ENCODE data around the gene ZBTB32. TPM values are rescaled to one million over a fixed set of nuclear protein-coding genes. Genes with fewer than 3 reads are reported as not detected.

ZBTB32 gene
- total RNA-seq, 2 experiments from 2014 or later: 2.2 to 3.3 TPM

DNA sequence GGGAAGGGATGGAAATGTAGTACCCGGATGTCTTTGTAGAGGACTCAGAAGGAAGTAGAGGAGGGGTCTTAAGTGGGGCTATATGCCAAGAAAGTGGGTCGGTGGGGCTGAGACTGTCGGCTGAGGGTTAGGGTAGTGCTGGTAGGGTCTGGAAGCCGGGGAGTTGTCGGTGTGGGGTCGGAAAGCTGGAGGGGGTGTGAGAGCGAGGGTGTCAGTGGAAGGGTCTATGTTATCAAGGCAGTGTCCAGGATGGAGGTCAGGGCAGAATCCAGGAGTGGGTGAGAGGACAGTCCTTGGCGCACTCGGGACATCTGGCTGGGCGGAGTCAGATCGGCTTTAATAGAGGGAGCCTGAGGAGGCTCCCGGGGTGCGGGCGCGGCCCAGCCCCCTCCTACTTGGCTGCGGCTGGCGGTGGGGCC lies 50.8 kb downstream of the ZBTB32 start:
- Mint-ChIP-seq H3K9me3 (no peaks in the 10 kb centered on the region), H3K4me3 (peak overlapping the region; percentile 80), H3K36me3 (ENCODE audit: low read depth) (peaks cover 34% of the 10 kb centered on the region), H3K4me1 (ENCODE audit: low read depth) (peaks cover 41% of the 10 kb centered on the region), H3K27me3 (peaks cover 15% of the 10 kb centered on the region), H3K27ac (no peak overlapping the region)
- intact Hi-C loops (cut with DNase I, micrococcal nuclease): loop anchor here (5.0 to 10.0 kb wide), 5 partner anchors 38 to 930 kb away; partner anchors contain the start of genes COX6B1 (in 1 of the 2), ETV2 (in 1 of the 2), KMT2B (in 1 of the 2) and ZNF567 (in 1 of the 2)
- ChIA-PET POLR2A (interaction anchor here (1.0 kb wide), 1 partner anchor 11 kb away, joined by 3 read pairs; no protein-coding TSS in a partner anchor), CTCF (no interaction called here)
- H3K9me3 ChIP-seq (ENCODE audit: control insufficient read depth in 1 of 2, insufficient read depth in 1 of 2, low read length in 2 of 2): no peaks in the 10 kb centered on the region
- TF ChIP-seq, protein P1, sequence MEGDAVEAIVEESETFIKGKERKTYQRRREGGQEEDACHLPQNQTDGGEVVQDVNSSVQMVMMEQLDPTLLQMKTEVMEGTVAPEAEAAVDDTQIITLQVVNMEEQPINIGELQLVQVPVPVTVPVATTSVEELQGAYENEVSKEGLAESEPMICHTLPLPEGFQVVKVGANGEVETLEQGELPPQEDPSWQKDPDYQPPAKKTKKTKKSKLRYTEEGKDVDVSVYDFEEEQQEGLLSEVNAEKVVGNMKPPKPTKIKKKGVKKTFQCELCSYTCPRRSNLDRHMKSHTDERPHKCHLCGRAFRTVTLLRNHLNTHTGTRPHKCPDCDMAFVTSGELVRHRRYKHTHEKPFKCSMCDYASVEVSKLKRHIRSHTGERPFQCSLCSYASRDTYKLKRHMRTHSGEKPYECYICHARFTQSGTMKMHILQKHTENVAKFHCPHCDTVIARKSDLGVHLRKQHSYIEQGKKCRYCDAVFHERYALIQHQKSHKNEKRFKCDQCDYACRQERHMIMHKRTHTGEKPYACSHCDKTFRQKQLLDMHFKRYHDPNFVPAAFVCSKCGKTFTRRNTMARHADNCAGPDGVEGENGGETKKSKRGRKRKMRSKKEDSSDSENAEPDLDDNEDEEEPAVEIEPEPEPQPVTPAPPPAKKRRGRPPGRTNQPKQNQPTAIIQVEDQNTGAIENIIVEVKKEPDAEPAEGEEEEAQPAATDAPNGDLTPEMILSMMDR (IDR thresholded peaks at IDR 0.05): no peak
- ATAC-seq (ENCODE audit: poor library complexity): no peak
- peaks cover 45% of the 10 kb centered on the region for H3K4me1 ChIP-seq (ENCODE audit: insufficient read depth, low read length)
- H3K27me3 ChIP-seq (ENCODE audit: control insufficient read depth in 1 of 2, insufficient read depth in 2 of 2, low read length in 2 of 2): peaks cover 0 to 2% of the 10 kb centered on the region in 2 experiments
- DNase-seq: no peak
- peaks cover 31% of the 10 kb centered on the region for H3K36me3 ChIP-seq (ENCODE audit: insufficient read depth, low read length)
- H3K27ac ChIP-seq (ENCODE audit: low read depth in 1 of 2, low read length in 2 of 2): no peak overlapping the region
- no peak overlapping the region for H3K4me3 ChIP-seq (ENCODE audit: low read length)

DNA sequence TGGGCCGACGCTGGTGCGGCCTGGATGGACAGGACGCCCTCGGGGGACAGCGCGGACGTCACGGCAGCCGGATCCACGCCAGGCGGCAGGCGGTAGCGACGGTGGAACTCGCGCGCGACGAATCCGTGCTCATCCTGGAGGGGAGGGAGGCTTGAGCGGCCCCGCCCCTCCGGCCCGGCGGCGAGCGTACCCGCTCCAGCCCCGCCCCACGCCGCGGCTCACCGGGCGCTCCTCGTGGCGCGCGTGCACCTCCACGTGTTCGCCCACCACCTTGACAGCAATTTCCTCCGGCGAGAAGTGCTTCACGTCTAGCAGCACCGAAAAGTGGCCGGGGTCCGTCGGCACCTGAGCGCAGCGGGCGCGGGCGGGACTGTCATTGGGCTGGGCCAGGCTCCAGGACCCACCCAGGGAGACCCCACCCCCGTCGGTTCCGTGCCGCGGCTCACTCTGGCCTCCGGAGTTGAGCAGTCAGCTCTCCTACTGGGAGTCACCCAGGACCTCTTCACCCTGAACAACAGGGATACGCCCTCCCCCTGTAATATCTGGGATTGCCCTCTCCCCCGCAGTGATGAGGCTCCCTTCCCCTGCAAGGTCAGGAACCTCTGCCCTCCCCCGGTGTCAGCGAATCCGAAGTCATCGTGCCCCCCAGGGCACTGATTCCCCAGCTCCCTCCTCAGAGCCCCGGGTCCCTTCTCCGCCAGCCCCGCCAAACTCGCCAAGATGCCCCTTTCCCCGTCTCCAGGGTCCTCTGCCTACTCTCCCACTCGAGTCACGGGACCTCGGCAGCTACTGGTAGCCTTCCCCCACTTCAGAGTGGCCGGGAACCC lies 51.4 kb downstream of the ZBTB32 start:
- H3K4me3 Mint-ChIP-seq: peak overlapping the region; percentile 68
- Histone ChIP-seq H3K4me1 (ENCODE audit: insufficient read depth, low read length) (peaks cover 43% of the 10 kb centered on the region), H3K27me3 (ENCODE audit: control insufficient read depth in 1 of 2, insufficient read depth in 2 of 2, low read length in 2 of 2) (peaks cover 0 to 2% of the 10 kb centered on the region in 2 experiments), H3K4me3 (ENCODE audit: low read length) (no peak overlapping the region), H3K27ac (ENCODE audit: low read depth in 1 of 2, low read length in 2 of 2) (no peak overlapping the region), H3K36me3 (ENCODE audit: insufficient read depth, low read length) (peaks cover 35% of the 10 kb centered on the region), H3K9me3 (ENCODE audit: control insufficient read depth in 1 of 2, insufficient read depth in 1 of 2, low read length in 2 of 2) (no peaks in the 10 kb centered on the region)
- peak; percentile 5 for ATAC-seq (ENCODE audit: poor library complexity)
- no peak overlapping the region for H3K27ac Mint-ChIP-seq
- peaks cover 35% of the 10 kb centered on the region for H3K36me3 Mint-ChIP-seq (ENCODE audit: low read depth)
- ChIA-PET POLR2A (interaction anchor here (1.0 kb wide), 1 partner anchor 11 kb away, joined by 3 read pairs; no protein-coding TSS in a partner anchor), CTCF (no interaction called here)
- DNase-seq: peak; percentile 31 to 85 (median 56)
- peaks cover 41% of the 10 kb centered on the region for H3K4me1 Mint-ChIP-seq (ENCODE audit: low read depth)
- no peaks in the 10 kb centered on the region for H3K9me3 Mint-ChIP-seq
- intact Hi-C loops (cut with DNase I, micrococcal nuclease): loop anchor here (5.0 to 10.0 kb wide), 5 partner anchors 38 to 929 kb away; partner anchors contain the start of genes COX6B1 (in 1 of the 2), ETV2 (in 1 of the 2), KMT2B (in 1 of the 2) and ZNF567 (in 1 of the 2)
- TF ChIP-seq, protein P1 (IDR thresholded peaks at IDR 0.05): no peak
- peaks cover 15% of the 10 kb centered on the region for H3K27me3 Mint-ChIP-seq

DNA sequence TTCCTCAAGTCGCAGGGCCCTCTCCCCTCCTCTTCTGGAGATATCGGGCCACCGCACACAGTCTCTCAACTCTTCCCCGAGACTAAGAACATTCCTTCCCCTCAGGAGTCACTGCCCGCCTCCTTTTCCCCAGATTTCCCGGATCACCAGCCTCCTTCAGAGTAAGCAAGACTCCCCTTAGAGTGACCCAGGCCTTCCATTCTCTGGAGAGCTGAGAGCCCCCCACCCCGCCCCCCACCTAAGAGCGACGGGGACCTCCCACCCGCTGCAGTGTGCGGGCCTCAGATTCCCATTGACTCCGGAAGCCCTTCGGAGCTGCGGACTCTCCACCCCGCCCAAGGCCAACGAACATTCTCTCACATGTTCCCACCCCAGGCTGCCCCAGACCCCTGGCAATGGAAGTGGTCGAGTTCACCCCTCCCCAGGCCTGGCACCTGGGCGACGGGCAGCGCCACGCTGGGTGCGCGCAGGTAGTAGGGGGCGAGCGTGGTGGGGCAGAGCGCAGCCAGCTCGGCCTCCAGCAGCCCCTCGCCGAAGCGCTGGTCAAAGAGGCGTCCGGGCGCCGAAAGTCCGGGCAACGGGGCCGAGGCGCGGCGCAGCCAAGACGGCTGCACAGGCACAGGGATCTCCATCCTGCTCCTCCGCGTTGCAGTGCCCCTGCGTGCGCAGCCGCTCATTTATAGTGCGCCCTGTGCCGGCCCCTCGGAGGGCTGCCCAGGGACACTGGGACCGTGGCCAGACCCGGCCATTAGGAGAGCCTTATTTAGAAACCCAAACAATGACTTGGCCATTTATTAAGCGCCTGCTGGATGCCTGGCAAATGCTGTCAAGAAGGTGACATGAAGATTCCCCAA lies 52.2 kb downstream of the ZBTB32 start, which contains the start of gene HSPB6:
Gene HSPB6, minus strand, starts transcription at position 653 of the 854 bp plus-strand sequence. Its CDS starts 21 bp downstream, at position 632.
- Histone ChIP-seq H3K27me3 (ENCODE audit: control insufficient read depth in 1 of 2, insufficient read depth in 2 of 2, low read length in 2 of 2) (peaks cover 0 to 2% of the 10 kb centered on the region in 2 experiments), H3K4me3 (ENCODE audit: low read length) (peak within 1 kb of the TSS; percentile 81), H3K9me3 (ENCODE audit: control insufficient read depth in 1 of 2, insufficient read depth in 1 of 2, low read length in 2 of 2) (no peaks in the 10 kb centered on the region), H3K27ac (ENCODE audit: low read depth in 1 of 2, low read length in 2 of 2) (peak within 1 kb of the TSS in 1 of 2 donors; percentile 97), H3K4me1 (ENCODE audit: insufficient read depth, low read length) (peaks cover 43% of the 10 kb centered on the region), H3K36me3 (ENCODE audit: insufficient read depth, low read length) (peaks cover 36% of the 10 kb centered on the region)
- intact Hi-C loops (cut with DNase I, micrococcal nuclease): loop anchor here (1.0 to 10.0 kb wide), 6 partner anchors 8 to 928 kb away; partner anchors contain the start of genes COX6B1 (in 1 of the 2), ETV2 (in 1 of the 2), KMT2B (in 1 of the 2) and LIN37 (in 1 of the 2)
- Mint-ChIP-seq H3K27ac (peak within 1 kb of the TSS; percentile 88), H3K27me3 (peaks cover 15% of the 10 kb centered on the region), H3K4me3 (peak within 1 kb of the TSS; percentile 99), H3K9me3 (no peaks in the 10 kb centered on the region), H3K4me1 (ENCODE audit: low read depth) (peaks cover 41% of the 10 kb centered on the region), H3K36me3 (ENCODE audit: low read depth) (peaks cover 39% of the 10 kb centered on the region)
- ChIA-PET CTCF (no interaction called here), POLR2A (interaction anchor here (0.9 to 1.3 kb wide), 5 partner anchors 8 to 54 kb away, joined by 3 to 12 read pairs (median 3); partner anchors contain the start of genes LIN37 and U2AF1L4)
- ATAC-seq (ENCODE audit: poor library complexity) (no peak), DNase-seq (peak in 1 of 14 experiments; percentile 35)
- TF ChIP-seq, protein P1 (IDR thresholded peaks at IDR 0.05): no peak

Data from CD4-positive, alpha-beta T cell (primary cell).